Vagina (tissue), 2 donors: Measurements from ENCODE around the gene ZNF469. TPM values are rescaled to one million over a fixed set of nuclear protein-coding genes. Genes with fewer than 3 reads are reported as not detected.

ENCODE experiments used
- DNase-seq, 2 donors: peaks; one replicate each; pipeline ENCODE4 v3.0.0-alpha.2; 2017; ENCODE audit errors: extremely low spot score in 2 of 2
- H3K27ac ChIP-seq: fragments of 200-600 bp; sonication (generic); one replicate; pipeline ENCODE4 v1.5.1; 2019
- H3K27me3 ChIP-seq: fragments of 200-600 bp; sonication (generic); one replicate; pipeline ENCODE4 v1.5.1; 2019
- H3K36me3 ChIP-seq, 2 donors: fragments of 200-600 bp; sonication (generic); one replicate each; pipeline ENCODE4 v1.5.1; 2017 to 2019
- H3K4me1 ChIP-seq: fragments of 200-600 bp; sonication (generic); one replicate; pipeline ENCODE4 v1.5.1; 2019
- H3K4me3 ChIP-seq, 2 donors: fragments of 200-600 bp; sonication (generic); 1 replicate in 1 of 2; 2 replicates in 1 of 2; pipeline ENCODE4 v1.5.1; 2016 to 2019
- H3K9me3 ChIP-seq: fragments of 200-600 bp; sonication (generic); one replicate; pipeline ENCODE4 v1.5.1; 2019
- CTCF ChIP-seq, 3 experiments: fragments of 450-650 bp in 2 of 3; fragments of 200-600 bp in 1 of 3; sonication (generic) in 1 of 3; IDR thresholded peaks; one replicate each; pipeline ENCODE4 v1.5.1; 2017 to 2019; ENCODE audit warnings: antibody characterized with exemption in 3 of 3, mild to moderate bottlenecking in 2 of 3, moderate library complexity in 2 of 3
- POLR2A ChIP-seq, 2 donors: fragments of 450-650 bp; IDR thresholded peaks; one replicate each; pipeline ENCODE4 v1.6.1; 2017; ENCODE audit warnings: antibody characterized with exemption in 2 of 2, mild to moderate bottlenecking in 2 of 2, moderate library complexity in 2 of 2
- POLR2AphosphoS5 ChIP-seq, 2 donors: sonication (generic); formaldehyde crosslinking; IDR thresholded peaks; one replicate each; pipeline ENCODE4 v1.9.0; 2017; ENCODE audit warnings: antibody characterized with exemption in 2 of 2, mild to moderate bottlenecking in 2 of 2, low read depth in 1 of 2; ENCODE audit not compliant: insufficient read depth in 1 of 2
- intact Hi-C: fragments of 100-400 bp; cut with DNase I; formaldehyde crosslinking; loops from one replicate; pipeline ENCODE4 v1.15.1; 2023
- total RNA-seq: library from RNA; depleted of rRNA; stranded (reverse); fragments of >200 nt; gene quantifications from one replicate; pipeline ENCODE4 v1.2.3, GENCODE V29; 2016

The ZNF469 gene
- total RNA-seq, 1 donor from 2014 or later = 2.2 TPM

GRCh38 chr16:88387180-88387765, 4.5 kb downstream of the ZNF469 start:
- Histone ChIP-seq H3K36me3 (no peaks in the 10 kb centered on the region), H3K27ac (peak overlapping the region; percentile 54), H3K4me1 (peaks cover 47% of the 10 kb centered on the region), H3K27me3 (no peaks in the 10 kb centered on the region), H3K4me3 (no peak overlapping the region), H3K9me3 (no peaks in the 10 kb centered on the region)
- TF ChIP-seq POLR2AphosphoS5 (IDR thresholded peaks at IDR 0.05; ENCODE audit: insufficient read depth in 1 of 2, low read depth in 1 of 2) (no peak), POLR2A (IDR thresholded peaks at IDR 0.05) (no peak), CTCF (IDR thresholded peaks at IDR 0.05) (no peak)
- no peak for DNase-seq
- intact Hi-C loops = no loop called here

- no peak overlapping the region for H3K4me3 ChIP-seq
- no peak for DNase-seq
Observed at GRCh38 chr16:88387941-88388627, 5.3 kb downstream of the ZNF469 start.

GRCh38 chr16:88389191-88389590, 6.4 kb downstream of the ZNF469 start:
- intact Hi-C loops = no loop called here
- H3K27me3 ChIP-seq = no peaks in the 10 kb centered on the region
- peaks cover 40% of the 10 kb centered on the region for H3K4me1 ChIP-seq
- H3K27ac ChIP-seq = peak overlapping the region; percentile 54
- TF ChIP-seq CTCF (IDR thresholded peaks at IDR 0.05) (no peak), POLR2AphosphoS5 (IDR thresholded peaks at IDR 0.05; ENCODE audit: insufficient read depth in 1 of 2, low read depth in 1 of 2) (no peak), POLR2A (IDR thresholded peaks at IDR 0.05) (no peak)
- no peak for DNase-seq
- H3K4me3 ChIP-seq = no peak overlapping the region
- no peaks in the 10 kb centered on the region for H3K36me3 ChIP-seq
- no peaks in the 10 kb centered on the region for H3K9me3 ChIP-seq

More at GRCh38 chr16:88387941-88388627, 5.3 kb downstream of the ZNF469 start:
- Histone ChIP-seq H3K36me3 (no peaks in the 10 kb centered on the region), H3K27me3 (no peaks in the 10 kb centered on the region), H3K4me1 (peaks cover 47% of the 10 kb centered on the region), H3K27ac (peak overlapping the region; percentile 54), H3K9me3 (no peaks in the 10 kb centered on the region)
- no peak for TF ChIP-seq CTCF (IDR thresholded peaks at IDR 0.05)
- TF ChIP-seq POLR2AphosphoS5 (IDR thresholded peaks at IDR 0.05; ENCODE audit: insufficient read depth in 1 of 2, low read depth in 1 of 2) = peak in 1 of 2 donors; percentile 38
- no peak for TF ChIP-seq POLR2A (IDR thresholded peaks at IDR 0.05)
- intact Hi-C loops = no loop called here

GRCh38 chr16:88389621-88390160, 6.9 kb downstream of the ZNF469 start:
- no peak for DNase-seq
- H3K27ac ChIP-seq = no peak overlapping the region
- intact Hi-C loops = no loop called here
- H3K36me3 ChIP-seq = no peaks in the 10 kb centered on the region
- no peak overlapping the region for H3K4me3 ChIP-seq
- peaks cover 35% of the 10 kb centered on the region for H3K4me1 ChIP-seq
- no peaks in the 10 kb centered on the region for H3K27me3 ChIP-seq
- H3K9me3 ChIP-seq = no peaks in the 10 kb centered on the region
- TF ChIP-seq CTCF (IDR thresholded peaks at IDR 0.05) (no peak), POLR2AphosphoS5 (IDR thresholded peaks at IDR 0.05; ENCODE audit: insufficient read depth in 1 of 2, low read depth in 1 of 2) (no peak), POLR2A (IDR thresholded peaks at IDR 0.05) (no peak)

GRCh38 chr16:88390265-88390664, 7.5 kb downstream of the ZNF469 start:
- no peak for TF ChIP-seq CTCF (IDR thresholded peaks at IDR 0.05)
- no peak for TF ChIP-seq POLR2AphosphoS5 (IDR thresholded peaks at IDR 0.05; ENCODE audit: insufficient read depth in 1 of 2, low read depth in 1 of 2)
- no peak for TF ChIP-seq POLR2A (IDR thresholded peaks at IDR 0.05)
- no peak for DNase-seq
- Histone ChIP-seq H3K36me3 (no peaks in the 10 kb centered on the region), H3K9me3 (no peaks in the 10 kb centered on the region), H3K27me3 (no peaks in the 10 kb centered on the region), H3K4me3 (no peak overlapping the region), H3K4me1 (peaks cover 32% of the 10 kb centered on the region), H3K27ac (no peak overlapping the region)
- intact Hi-C loops = no loop called here
